GM12891 (cell line): ENCODE measurements around the gene ARSJ.

Source experiments
- POLR2A ChIP-seq: IDR thresholded peaks from 2 replicates; pipeline ENCODE4 v1.6.1; 2011; ENCODE audit warnings: low read depth, low read length, control low read depth
- POLR2AphosphoS5 ChIP-seq: IDR thresholded peaks from 2 replicates; pipeline ENCODE4 v1.6.1; 2011; ENCODE audit warnings: low read depth, low read length, control low read depth
- POU2F2 ChIP-seq: IDR thresholded peaks from 2 replicates; pipeline ENCODE4 v1.6.1; 2011; ENCODE audit warnings: low read depth, mild to moderate bottlenecking, control low read depth, low read length, moderate library complexity
- SPI1 ChIP-seq: IDR thresholded peaks from 2 replicates; pipeline ENCODE4 v1.6.1; 2011; ENCODE audit warnings: low read depth, low read length, control low read depth
- TAF1 ChIP-seq: IDR thresholded peaks from 2 replicates; pipeline ENCODE4 v1.6.1; 2011; ENCODE audit warnings: low read depth, low read length, control low read depth

- no peak for TF ChIP-seq POLR2A
- no peak for TF ChIP-seq POLR2AphosphoS5
- TF ChIP-seq TAF1: no peak
- no peak for TF ChIP-seq SPI1
- no peak for TF ChIP-seq POU2F2
These were observed 70.6 kb downstream of the ARSJ start for GRCh38 chr4:113908829-113909228.
